ENCODE results near the gene COX10. TPM values are rescaled to one million over a fixed set of nuclear protein-coding genes. Genes with fewer than 3 reads are reported as not detected.

Gene COX10
- total RNA-seq, 1 donor from 2014 or later: 20.8 TPM

DNA sequence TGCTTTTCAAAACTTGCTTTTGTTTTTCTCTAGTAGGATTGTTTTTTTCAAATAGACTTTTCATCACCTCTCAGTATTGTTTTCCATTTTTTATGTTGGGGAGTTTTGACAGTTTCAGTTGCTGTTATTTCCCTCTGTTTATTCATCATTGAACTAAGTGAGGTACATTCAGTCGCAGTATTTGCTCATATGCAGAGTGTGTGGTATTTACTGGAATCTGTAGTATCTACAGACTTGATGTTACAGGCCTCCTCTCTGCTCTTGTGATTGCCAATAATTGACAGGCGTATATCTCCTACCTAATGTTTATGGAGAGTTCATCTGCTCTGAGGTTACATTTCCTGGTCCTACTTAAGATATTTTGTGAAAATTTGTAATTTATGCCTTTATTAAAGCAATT is 49.6 kb downstream of the COX10 start:
- no peak for ATAC-seq (ENCODE audit: low read depth)
- no peaks in the 10 kb centered on the region for H3K27me3 Mint-ChIP-seq
- ChIA-PET POLR2A (no interaction called here), CTCF (no interaction called here)
- peaks cover 5% of the 10 kb centered on the region for H3K9me3 Mint-ChIP-seq
- H3K4me3 Mint-ChIP-seq: no peak overlapping the region
- no peak for DNase-seq
- no peak overlapping the region for H3K27ac Mint-ChIP-seq
- TF ChIP-seq, protein P1, sequence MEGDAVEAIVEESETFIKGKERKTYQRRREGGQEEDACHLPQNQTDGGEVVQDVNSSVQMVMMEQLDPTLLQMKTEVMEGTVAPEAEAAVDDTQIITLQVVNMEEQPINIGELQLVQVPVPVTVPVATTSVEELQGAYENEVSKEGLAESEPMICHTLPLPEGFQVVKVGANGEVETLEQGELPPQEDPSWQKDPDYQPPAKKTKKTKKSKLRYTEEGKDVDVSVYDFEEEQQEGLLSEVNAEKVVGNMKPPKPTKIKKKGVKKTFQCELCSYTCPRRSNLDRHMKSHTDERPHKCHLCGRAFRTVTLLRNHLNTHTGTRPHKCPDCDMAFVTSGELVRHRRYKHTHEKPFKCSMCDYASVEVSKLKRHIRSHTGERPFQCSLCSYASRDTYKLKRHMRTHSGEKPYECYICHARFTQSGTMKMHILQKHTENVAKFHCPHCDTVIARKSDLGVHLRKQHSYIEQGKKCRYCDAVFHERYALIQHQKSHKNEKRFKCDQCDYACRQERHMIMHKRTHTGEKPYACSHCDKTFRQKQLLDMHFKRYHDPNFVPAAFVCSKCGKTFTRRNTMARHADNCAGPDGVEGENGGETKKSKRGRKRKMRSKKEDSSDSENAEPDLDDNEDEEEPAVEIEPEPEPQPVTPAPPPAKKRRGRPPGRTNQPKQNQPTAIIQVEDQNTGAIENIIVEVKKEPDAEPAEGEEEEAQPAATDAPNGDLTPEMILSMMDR (IDR thresholded peaks at IDR 0.05): no peak
- peaks cover 13% of the 10 kb centered on the region for H3K4me1 Mint-ChIP-seq
- intact Hi-C loops (cut with micrococcal nuclease): loop anchor here (10.0 kb wide), 1 partner anchor 524 kb away; no protein-coding TSS in a partner anchor
- peaks cover 9% of the 10 kb centered on the region for H3K36me3 Mint-ChIP-seq (ENCODE audit: low read depth)

DNA sequence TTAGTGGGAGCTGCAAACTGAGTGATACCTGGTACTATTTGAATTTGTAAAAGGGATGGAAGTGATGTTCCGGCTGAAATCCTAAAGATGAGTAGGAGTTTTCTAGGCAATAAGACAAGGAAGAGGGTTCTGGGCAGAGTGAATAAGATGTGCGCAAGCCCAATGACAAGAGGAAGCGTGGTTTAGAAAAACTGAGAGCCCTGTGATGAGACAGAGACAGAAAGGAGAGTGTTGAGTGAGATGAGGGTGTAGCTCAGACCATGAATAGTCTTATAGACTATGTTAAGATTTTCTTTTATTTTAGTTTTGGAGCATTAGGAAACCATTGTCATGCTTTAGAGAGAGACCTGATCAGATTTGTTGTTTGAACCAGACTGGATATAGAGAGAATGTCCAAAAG is 50.2 kb downstream of the COX10 start:
- no peaks in the 10 kb centered on the region for H3K27me3 Mint-ChIP-seq
- H3K4me3 Mint-ChIP-seq: no peak overlapping the region
- TF ChIP-seq, protein P1 (IDR thresholded peaks at IDR 0.05): no peak
- ATAC-seq (ENCODE audit: low read depth): no peak
- no peak for DNase-seq
- H3K4me1 Mint-ChIP-seq: peaks cover 19% of the 10 kb centered on the region
- H3K36me3 Mint-ChIP-seq (ENCODE audit: low read depth): peaks cover 9% of the 10 kb centered on the region
- peaks cover 5% of the 10 kb centered on the region for H3K9me3 Mint-ChIP-seq
- intact Hi-C loops (cut with micrococcal nuclease): loop anchor here (10.0 kb wide), 1 partner anchor 525 kb away; no protein-coding TSS in a partner anchor
- ChIA-PET CTCF (interaction anchor here (0.5 kb wide), 1 partner anchor 455 kb away, joined by 3 read pairs; no protein-coding TSS in a partner anchor), POLR2A (no interaction called here)
- H3K27ac Mint-ChIP-seq: no peak overlapping the region

DNA sequence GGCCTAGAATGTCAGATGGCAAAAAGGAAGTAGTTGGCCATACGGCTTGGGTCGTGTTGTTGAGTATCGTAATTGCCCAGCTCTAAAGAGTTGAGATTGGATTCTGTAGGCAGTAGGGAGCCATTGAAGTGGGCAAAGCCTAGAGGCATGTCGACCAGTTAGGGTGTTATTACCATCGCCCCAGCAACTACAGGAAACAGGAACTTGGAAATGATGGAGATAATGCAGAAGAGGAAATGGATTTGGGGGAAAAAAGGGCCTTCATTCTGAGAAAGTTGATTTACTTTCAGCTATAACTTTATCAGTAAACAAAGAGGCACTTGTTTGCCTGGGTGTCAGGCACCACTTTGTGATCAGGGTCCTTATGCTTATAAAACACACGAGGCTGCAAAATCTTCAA is 52.6 kb downstream of the COX10 start:
- Mint-ChIP-seq H3K9me3 (no peaks in the 10 kb centered on the region), H3K27me3 (no peaks in the 10 kb centered on the region), H3K4me3 (no peak overlapping the region), H3K27ac (no peak overlapping the region), H3K36me3 (ENCODE audit: low read depth) (no peaks in the 10 kb centered on the region), H3K4me1 (peaks cover 23% of the 10 kb centered on the region)
- ChIA-PET CTCF (no interaction called here), POLR2A (no interaction called here)
- ATAC-seq (ENCODE audit: low read depth) (no peak), DNase-seq (no peak)
- intact Hi-C loops (cut with micrococcal nuclease): no loop called here
- TF ChIP-seq, protein P1 (IDR thresholded peaks at IDR 0.05): no peak

- POLR2A ChIA-PET: no interaction called here
- H3K9me3 Mint-ChIP-seq: no peaks in the 10 kb centered on the region
- H3K27me3 Mint-ChIP-seq: no peaks in the 10 kb centered on the region
- intact Hi-C loops (cut with micrococcal nuclease): no loop called here
- H3K4me1 Mint-ChIP-seq: peaks cover 23% of the 10 kb centered on the region
- ATAC-seq (ENCODE audit: low read depth) (no peak), DNase-seq (no peak)
- TF ChIP-seq, protein P1 (IDR thresholded peaks at IDR 0.05): no peak
- CTCF ChIA-PET: no interaction called here
- H3K4me3 Mint-ChIP-seq: no peak overlapping the region
- H3K36me3 Mint-ChIP-seq (ENCODE audit: low read depth): no peaks in the 10 kb centered on the region
- no peak overlapping the region for H3K27ac Mint-ChIP-seq
These were observed 54.4 kb downstream of the COX10 start for GRCh38 chr17:14123619-14124278.

- TF ChIP-seq, protein P1 (IDR thresholded peaks at IDR 0.05): no peak
- ATAC-seq (ENCODE audit: low read depth): no peak
- POLR2A ChIA-PET: no interaction called here
- DNase-seq: no peak
- Mint-ChIP-seq H3K27me3 (no peaks in the 10 kb centered on the region), H3K36me3 (ENCODE audit: low read depth) (peaks cover 2% of the 10 kb centered on the region), H3K9me3 (no peaks in the 10 kb centered on the region), H3K4me3 (no peak overlapping the region), H3K27ac (no peak overlapping the region), H3K4me1 (peaks cover 23% of the 10 kb centered on the region)
- intact Hi-C loops (cut with micrococcal nuclease): no loop called here
- CTCF ChIA-PET: no interaction called here
These were observed 55.5 kb downstream of the COX10 start for GRCh38 chr17:14124854-14125253.

All from activated B cell treated with CpG ODN at 0.5 μM for 24 hours (primary cell).